K562 (cell line): ENCODE data around the gene IQCK. TPM values are rescaled to one million over a fixed set of nuclear protein-coding genes. Genes with fewer than 3 reads are reported as not detected.

ENCODE experiments used
- ATAC-seq: fragments of 200-7000 bp; cut with Tn5 transposase; 3 replicates; pipeline ENCODE4 v1.9.1; 2020; ENCODE audit warnings: moderate library complexity
- BruUV-seq: library from RNA; stranded (reverse); fragments of 400-500 nt; replicated peaks from 2 replicates; lab custom pipeline; 2021; lab: Mats Ljungman, UMichigan
- CTCF ChIA-PET: fragments of 300-600 bp; formaldehyde crosslinking; extraction: SDS; loops from one replicate; lab custom pipeline; 2021; ENCODE audit warnings: low intra/inter-chr PET ratio; lab: Yijun Ruan, JAX
- POLR2A ChIA-PET: fragments of 300-600, 350-650 bp; sonication (Branson Sonifier 250); formaldehyde crosslinking; extraction: SDS; loops from one replicate; lab custom pipeline; 2021; ENCODE audit warnings: antibody characterized with exemption, inconsistent platforms; lab: Yijun Ruan, JAX
- DNase-seq, 4 experiments: peaks; one replicate each; pipeline versions ENCODE4 v3.0.0 to v3.0.0-alpha.2; 2011 to 2018; ENCODE audit warnings: low spot score in 3 of 4, mixed read lengths in 3 of 4; ENCODE audit errors: extremely low read depth in 1 of 4
- FAIRE-seq: peaks from 2 replicates; lab custom pipeline; 2011; peaks lifted over from hg19 to GRCh38; lab: Jason Lieb, UNC
- H2AFZ ChIP-seq: 2 replicates; pipeline ENCODE4 v1.6.0; 2011; ENCODE audit warnings: low read depth, low read length, control low read depth, inconsistent platforms
- H3K27ac ChIP-seq: fragments of 200-600 bp; 3 replicates; pipeline ENCODE4 v1.8.0; 2011; ENCODE audit warnings: low read depth, mild to moderate bottlenecking, control low read depth, inconsistent platforms, low read length, moderate library complexity, mixed read lengths; ENCODE audit errors: extremely low read depth
- H3K27me3 ChIP-seq, 2 experiments: fragments of 300-600 bp in 1 of 2; 2 replicates in 1 of 2; 3 replicates in 1 of 2; pipeline versions ENCODE4 v1.6.0 to v1.8.0; 2011; ENCODE audit warnings: inconsistent platforms in 2 of 2, low read length in 2 of 2, mild to moderate bottlenecking in 1 of 2, mixed read lengths in 1 of 2, moderate library complexity in 1 of 2; ENCODE audit not compliant: control insufficient read depth in 2 of 2, insufficient read depth in 2 of 2
- H3K36me3 ChIP-seq: fragments of 300-600 bp; 3 replicates; pipeline ENCODE4 v1.8.0; 2011; ENCODE audit warnings: mild to moderate bottlenecking, low read length, inconsistent platforms; ENCODE audit not compliant: control insufficient read depth, insufficient read depth
- H3K4me1 ChIP-seq, 2 experiments: fragments of 200-600 bp in 1 of 2; replicated peaks in 1 of 2; 2 replicates in 1 of 2; 3 replicates in 1 of 2; pipeline versions ENCODE4 v1.5.1 to v1.8.0; 2011; ENCODE audit warnings: inconsistent platforms in 2 of 2, low read length in 2 of 2, mild to moderate bottlenecking in 1 of 2, mixed read lengths in 1 of 2, moderate library complexity in 1 of 2; ENCODE audit not compliant: control insufficient read depth in 2 of 2, insufficient read depth in 2 of 2
- H3K4me2 ChIP-seq: 2 replicates; pipeline ENCODE4 v1.6.1; 2011; ENCODE audit warnings: low read length, control low read depth, inconsistent platforms, mixed read lengths; ENCODE audit not compliant: insufficient read depth
- H3K4me3 ChIP-seq: fragments of 200-600 bp; sonication (generic), shearing (Covaris generic); 2 replicates; pipeline ENCODE4 v1.5.1; 2016; ENCODE audit warnings: control low read depth, inconsistent platforms
- H3K79me2 ChIP-seq: fragments of 200-600 bp; 3 replicates; pipeline ENCODE4 v1.8.0; 2011; ENCODE audit warnings: low read length, inconsistent platforms; ENCODE audit not compliant: control insufficient read depth, insufficient read depth
- H3K9ac ChIP-seq, 2 experiments: 2 replicates each; pipeline versions ENCODE4 v1.6.0 to v1.6.1; 2011; ENCODE audit warnings: low read depth in 2 of 2, low read length in 2 of 2, control low read depth in 1 of 2, inconsistent platforms in 1 of 2, mild to moderate bottlenecking in 1 of 2, mixed read lengths in 1 of 2; ENCODE audit not compliant: insufficient read depth in 1 of 2
- H3K9me1 ChIP-seq: one replicate; pipeline ENCODE4 v1.6.0; 2011; ENCODE audit warnings: inconsistent platforms, mild to moderate bottlenecking, low read length, moderate library complexity; ENCODE audit not compliant: control insufficient read depth, insufficient read depth
- H3K9me3 ChIP-seq: replicated peaks from 2 replicates; pipeline ENCODE4 v1.5.1; 2011; ENCODE audit warnings: low read depth, low read length, inconsistent platforms; ENCODE audit not compliant: control insufficient read depth, insufficient read depth
- H4K20me1 ChIP-seq: replicated peaks from 2 replicates; pipeline ENCODE4 v1.6.1; 2011; ENCODE audit warnings: low read length, inconsistent platforms, mixed read lengths; ENCODE audit not compliant: control insufficient read depth, insufficient read depth
- CREBBP ChIP-seq: IDR thresholded peaks from one replicate; pipeline ENCODE4 v1.6.1; 2012; ENCODE audit warnings: low read depth, mild to moderate bottlenecking, control low read depth, inconsistent platforms, low read length
- EGR1 ChIP-seq: fragments of 450-650 bp; conservative IDR thresholded peaks from 2 replicates; pipeline ENCODE4 v1.6.1; 2017; ENCODE audit warnings: mild to moderate bottlenecking
- FOS ChIP-seq: IDR thresholded peaks from 3 replicates; pipeline ENCODE4 v1.6.1; 2011; ENCODE audit not compliant: insufficient read length; ENCODE audit errors: extremely low read depth
- GATAD2A ChIP-seq: fragments of 450-650 bp; IDR thresholded peaks from 2 replicates; pipeline ENCODE4 v1.6.1; 2017
- MTA3 ChIP-seq: fragments of 450-650 bp; formaldehyde crosslinking; IDR thresholded peaks from 2 replicates; pipeline ENCODE4 v1.6.1; 2017; ENCODE audit warnings: mild to moderate bottlenecking, borderline replicate concordance
- MYC ChIP-seq, 2 experiments: fragments of 250-450 bp in 1 of 2; sonication (Bioruptor Pico) in 1 of 2; IDR thresholded peaks; 2 replicates each; pipeline versions ENCODE4 v1.5.1 to v1.6.1; 2012 to 2021; ENCODE audit warnings: low read depth in 2 of 2, borderline replicate concordance in 1 of 2, improper control_type of control experiment in 1 of 2, low read length in 1 of 2, mild to moderate bottlenecking in 1 of 2, moderate library complexity in 1 of 2
- NKRF ChIP-seq: fragments of 450-650 bp; IDR thresholded peaks from 2 replicates; pipeline ENCODE4 v1.6.1; 2016; ENCODE audit warnings: borderline replicate concordance
- NRF1 ChIP-seq, 2 experiments: fragments of 450-650 bp; IDR thresholded peaks in 1 of 2; conservative IDR thresholded peaks in 1 of 2; 2 replicates each; pipeline ENCODE4 v1.6.1; 2014; ENCODE audit warnings: mild to moderate bottlenecking in 2 of 2
- SMAD1 ChIP-seq: fragments of 150-350 bp; IDR thresholded peaks from 2 replicates; pipeline ENCODE4 v1.6.1; 2014; ENCODE audit warnings: low read length, low read depth; ENCODE audit not compliant: partially characterized antibody
- SMARCC2 ChIP-seq: fragments of 450-650 bp; IDR thresholded peaks from 2 replicates; pipeline ENCODE4 v1.6.1; 2017; ENCODE audit warnings: antibody characterized with exemption, moderate library complexity, mild to moderate bottlenecking, low read depth
- ZNF780A ChIP-seq: fragments of 250-450 bp; sonication (Bioruptor Pico); IDR thresholded peaks from 2 replicates; pipeline ENCODE4 v1.5.0; 2021; ENCODE audit warnings: mild to moderate bottlenecking
- ZSCAN29 ChIP-seq: fragments of 450-650 bp; IDR thresholded peaks from 2 replicates; pipeline ENCODE4 v1.6.1; 2017
- WGBS: fragments of 100-300 bp; shearing (Covaris generic); methylation state at CpG from one replicate; pipeline ENCODE4 v1.1.6; 2016; ENCODE audit warnings: low coverage, mixed read lengths; ENCODE audit not compliant: insufficient coverage; ENCODE audit errors: missing lambda C conversion rate; 5-methylcytosine and 5-hydroxymethylcytosine counted together
- in situ Hi-C: fragments of 300-500 bp; cut with MboI; formaldehyde crosslinking; loops from 4 replicates; pipeline ENCODE4 v1.15.0; 2018; ENCODE audit warnings: inconsistent platforms, mixed read lengths
- intact Hi-C: fragments of 100-400 bp; cut with micrococcal nuclease; formaldehyde crosslinking; loops from 2 replicates; pipeline ENCODE4 v1.14.2; 2022
- polyA plus RNA-seq, 8 experiments: library from polyadenylated mRNA; depleted of rRNA in 4 of 8; stranded (reverse) in 5 of 8; unstranded in 3 of 8; fragments of >200 nt; fragmentation: Nextera tagmentation in 2 of 8; fragmentation: Illumina TruSeq in 1 of 8; extraction: Ambion mirVana in 2 of 8; extraction: Trizol in 1 of 8; gene quantifications; 2 replicates each; pipeline versions ENCODE4 v1.2.1 to v1.2.3, GENCODE V29; 2011 to 2014; ENCODE audit warnings: inconsistent platforms in 1 of 8, missing spikeins in 1 of 8
- total RNA-seq, 7 experiments: library from RNA; depleted of rRNA in 6 of 7; stranded (reverse); fragments of >200 nt in 6 of 7; fragmentation: Illumina TruSeq in 2 of 7; extraction: Trizol in 2 of 7; gene quantifications; 2 replicates each; pipeline versions ENCODE4 v1.2.1 to v1.2.3, GENCODE V29; 2011 to 2021; ENCODE audit warnings: low replicate concordance in 1 of 7

Gene IQCK
- total and polyA plus RNA-seq, 9 of the 15 experiments (the other 6 are each of a cell fraction or from before 2014, with no cell fraction given): 5.2 to 12.2 (median 7.3) TPM

- H3K27me3 ChIP-seq: no peaks in the 10 kb centered on the region; a peak in 1 of 5 replicates
- H3K4me2 ChIP-seq: no peak overlapping the region
- FAIRE-seq (no peak), ATAC-seq (no peak), DNase-seq (no peak)
- no peaks in the 10 kb centered on the region for H3K79me2 ChIP-seq
- no peaks in the 10 kb centered on the region for H3K36me3 ChIP-seq
- H3K4me1 ChIP-seq: peaks cover 4 to 6% of the 10 kb centered on the region in 2 experiments; a peak in 3 of 5 replicates
- no TSS peak for BruUV-seq
- no peak overlapping the region for H2AFZ ChIP-seq
- no peaks in the 10 kb centered on the region for H4K20me1 ChIP-seq
- ChIA-PET CTCF (no interaction called here), POLR2A (no interaction called here)
- no peak overlapping the region for H3K9ac ChIP-seq
- TF ChIP-seq SMAD1 (no peak), NRF1 (conservative IDR thresholded peaks at IDR 0.05 in 1 of 2, IDR thresholded peaks at IDR 0.05 in 1 of 2) (no peak), ZNF780A (CRISPR knock-in tag) (no peak), FOS (no peak), GATAD2A (no peak), EGR1 (no peak), MYC (IDR thresholded peaks at IDR 0.05; ENCODE audit: low read depth, low read length) (no peak), MYC (CRISPR knock-in tag; IDR thresholded peaks at IDR 0.05; ENCODE audit: borderline replicate concordance, low read depth) (no peak), SMARCC2 (no peak), NKRF (no peak), CREBBP (no peak), MTA3 (no peak), ZSCAN29 (no peak)
- H3K27ac ChIP-seq: no peak overlapping the region
- in situ Hi-C loops: no loop called here
- no peaks in the 10 kb centered on the region for H3K9me1 ChIP-seq
- WGBS: 24% methylated on average over 5 of the region's 5 CpGs
- H3K9me3 ChIP-seq: no peaks in the 10 kb centered on the region
- no peak overlapping the region for H3K4me3 ChIP-seq
- intact Hi-C loops: no loop called here
Measured at GRCh38 chr16:19833581-19833980, 115.5 kb downstream of the IQCK start.
